K562 (cell line): ENCODE results near the gene CDC26. TPM values are rescaled to one million over a fixed set of nuclear protein-coding genes. Genes with fewer than 3 reads are reported as not detected.

ENCODE experiments used
- BRF2 ChIP-seq: IDR thresholded peaks from 3 replicates; pipeline ENCODE4 v1.6.1; 2011; ENCODE audit warnings: borderline replicate concordance, mild to moderate bottlenecking; ENCODE audit not compliant: insufficient read length, insufficient read depth
- CEBPZ ChIP-seq: fragments of 150-350 bp; IDR thresholded peaks from 2 replicates; pipeline ENCODE4 v1.6.1; 2014; ENCODE audit warnings: low read depth, mild to moderate bottlenecking, low read length, borderline replicate concordance
- CLOCK ChIP-seq: fragments of 250-450 bp; sonication (Bioruptor Pico); IDR thresholded peaks from 2 replicates; pipeline ENCODE4 v1.4.0; 2020; ENCODE audit warnings: mild to moderate bottlenecking, moderate library complexity, borderline replicate concordance
- E2F4 ChIP-seq: sonication (generic); formaldehyde crosslinking; IDR thresholded peaks from 2 replicates; pipeline ENCODE4 v1.8.0; 2022; ENCODE audit warnings: mild to moderate bottlenecking, low read depth, missing genetic modification reagents
- ELK1 ChIP-seq: sonication (generic); formaldehyde crosslinking; IDR thresholded peaks from 2 replicates; pipeline ENCODE4 v1.8.1; 2022; ENCODE audit warnings: missing genetic modification reagents
- FOS ChIP-seq: IDR thresholded peaks from 3 replicates; pipeline ENCODE4 v1.6.1; 2011; ENCODE audit not compliant: insufficient read length; ENCODE audit errors: extremely low read depth
- FOXJ3 ChIP-seq: sonication (generic); formaldehyde crosslinking; IDR thresholded peaks from 2 replicates; pipeline ENCODE4 v1.4.0; 2020; ENCODE audit warnings: mild to moderate bottlenecking, missing genetic modification reagents
- HEY1 ChIP-seq: fragments of 250-450 bp; sonication (Bioruptor Pico); IDR thresholded peaks from 2 replicates; pipeline ENCODE4 v1.5.0; 2020; ENCODE audit warnings: mild to moderate bottlenecking, moderate library complexity, borderline replicate concordance
- L3MBTL2 ChIP-seq: fragments of 450-650 bp; IDR thresholded peaks from 2 replicates; pipeline ENCODE4 v1.6.1; 2016; ENCODE audit warnings: mild to moderate bottlenecking, moderate library complexity
- PML ChIP-seq: IDR thresholded peaks from 2 replicates; pipeline ENCODE4 v1.6.1; 2012; ENCODE audit warnings: low read length, inconsistent platforms
- TCF3 ChIP-seq: sonication (generic); formaldehyde crosslinking; IDR thresholded peaks from 2 replicates; pipeline ENCODE4 v1.4.0; 2020; ENCODE audit warnings: mild to moderate bottlenecking, missing genetic modification reagents
- VEZF1 ChIP-seq: fragments of 200-800 bp; sonication (Bioruptor generic); IDR thresholded peaks from 2 replicates; pipeline ENCODE4 v1.6.1; 2017; ENCODE audit warnings: missing genetic modification characterization, missing compliant biosample characterization
- ZBTB8A ChIP-seq: fragments of 450-650 bp; IDR thresholded peaks from 2 replicates; pipeline ENCODE4 v1.6.1; 2018; ENCODE audit warnings: mild to moderate bottlenecking, moderate library complexity; ENCODE audit not compliant: partially characterized antibody
- ZNF3 ChIP-seq: fragments of 250-450 bp; sonication (Bioruptor Pico); IDR thresholded peaks from 2 replicates; pipeline ENCODE4 v1.5.0; 2021; ENCODE audit warnings: mild to moderate bottlenecking, moderate library complexity
- ZNF41 ChIP-seq: fragments of 250-450 bp; sonication (Bioruptor Pico); conservative IDR thresholded peaks from 2 replicates; pipeline ENCODE4 v1.4.0; 2020; ENCODE audit warnings: mild to moderate bottlenecking
- ZNF57 ChIP-seq: fragments of 450-650 bp; formaldehyde crosslinking; IDR thresholded peaks from 2 replicates; pipeline ENCODE4 v1.4.0; 2020; ENCODE audit warnings: mild to moderate bottlenecking, moderate library complexity
- ZNF583 ChIP-seq: fragments of 250-450 bp; sonication (Bioruptor Pico); IDR thresholded peaks from 2 replicates; pipeline ENCODE4 v1.4.0; 2020
- polyA plus RNA-seq, 8 experiments: library from polyadenylated mRNA; depleted of rRNA in 4 of 8; stranded (reverse) in 5 of 8; unstranded in 3 of 8; fragments of >200 nt; fragmentation: Nextera tagmentation in 2 of 8; fragmentation: Illumina TruSeq in 1 of 8; extraction: Ambion mirVana in 2 of 8; extraction: Trizol in 1 of 8; gene quantifications; 2 replicates each; pipeline versions ENCODE4 v1.2.1 to v1.2.3, GENCODE V29; 2011 to 2014; ENCODE audit warnings: inconsistent platforms in 1 of 8, missing spikeins in 1 of 8
- total RNA-seq, 7 experiments: library from RNA; depleted of rRNA in 6 of 7; stranded (reverse); fragments of >200 nt in 6 of 7; fragmentation: Illumina TruSeq in 2 of 7; extraction: Trizol in 2 of 7; gene quantifications; 2 replicates each; pipeline versions ENCODE4 v1.2.1 to v1.2.3, GENCODE V29; 2011 to 2021; ENCODE audit warnings: low replicate concordance in 1 of 7

Gene CDC26
- total and polyA plus RNA-seq, 9 of the 15 experiments (the other 6 are each of a cell fraction or from before 2014, with no cell fraction given), result 33.0 to 147 (median 60.0) TPM

- TF ChIP-seq FOS (no peak), E2F4 (CRISPR knock-in tag) (no peak), ELK1 (CRISPR knock-in tag) (no peak), CEBPZ (no peak), VEZF1 (no peak), ZNF583 (CRISPR knock-in tag) (no peak), ZNF41 (CRISPR knock-in tag) (no peak), FOXJ3 (CRISPR knock-in tag) (no peak), CLOCK (no peak), ZBTB8A (no peak), TCF3 (peak; percentile 63), BRF2 (no peak), ZNF3 (CRISPR knock-in tag) (no peak), ZNF57 (no peak), PML (no peak; the same call in 1 of the 2 replicates), HEY1 (CRISPR knock-in tag) (no peak), L3MBTL2 (no peak)
Observed at GRCh38 chr9:113221800-113222481, 53.4 kb downstream of the CDC26 start (continued).
